PC-9 (cell line): ENCODE data around the gene SH3GL1. TPM values are rescaled to one million over a fixed set of nuclear protein-coding genes. Genes with fewer than 3 reads are reported as not detected.

Experiments
- BruUV-seq: library from RNA; stranded (reverse); fragments of 400-500 nt; replicated peaks from 2 replicates; lab custom pipeline; 2021; lab: Mats Ljungman, UMichigan
- CTCF ChIA-PET: fragments of 300-600 bp; sonication (Branson Sonifier 250); formaldehyde crosslinking; loops from one replicate; lab custom pipeline; 2022; ENCODE audit warnings: antibody characterized with exemption; lab: Charles Lee
- POLR2A ChIA-PET: fragments of 300-600 bp; sonication (Branson Sonifier 250); formaldehyde crosslinking; loops from one replicate; lab custom pipeline; 2022; ENCODE audit warnings: antibody characterized with exemption; ENCODE audit not compliant: unreplicated experiment; lab: Charles Lee
- DNase-seq, 2 experiments: peaks; one replicate each; pipeline versions ENCODE4 v3.0.0 to v3.0.0-alpha.2; 2015 to 2022; ENCODE audit warnings: mixed read lengths in 1 of 2
- H2AFZ ChIP-seq: fragments of 200-600 bp; sonication (generic); 2 replicates; pipeline ENCODE4 v1.8.1; 2017; ENCODE audit warnings: antibody characterized with exemption
- H3F3A ChIP-seq: fragments of 200-600 bp; sonication (generic); 2 replicates; pipeline ENCODE4 v1.8.1; 2017; ENCODE audit warnings: antibody characterized with exemption, mild to moderate bottlenecking, low read depth; ENCODE audit not compliant: insufficient read depth
- H3K27ac ChIP-seq: fragments of 200-600 bp; sonication (generic); 2 replicates; pipeline ENCODE4 v1.6.1; 2016; ENCODE audit warnings: mixed run types
- H3K27me3 ChIP-seq: fragments of 200-600 bp; sonication (generic); 2 replicates; pipeline ENCODE4 v1.6.1; 2016; ENCODE audit warnings: low read depth, mixed run types; ENCODE audit not compliant: insufficient read depth
- H3K36me3 ChIP-seq: fragments of 200-600 bp; sonication (generic); 2 replicates; pipeline ENCODE4 v1.6.1; 2016; ENCODE audit warnings: low read depth, mixed run types
- H3K4me1 ChIP-seq: fragments of 200-600 bp; sonication (generic); replicated peaks from 2 replicates; pipeline ENCODE4 v1.6.1; 2016; ENCODE audit warnings: mixed run types; ENCODE audit not compliant: insufficient read depth
- H3K4me2 ChIP-seq: fragments of 200-600 bp; sonication (generic); 2 replicates; pipeline ENCODE4 v1.6.1; 2017; ENCODE audit warnings: mixed run types
- H3K4me3 ChIP-seq: fragments of 200-600 bp; sonication (generic); 2 replicates; pipeline ENCODE4 v1.6.1; 2016; ENCODE audit warnings: mixed run types
- H3K79me2 ChIP-seq: fragments of 200-600 bp; sonication (generic); 2 replicates; pipeline ENCODE4 v1.6.1; 2017; ENCODE audit warnings: low read depth, mixed run types
- H3K9me2 ChIP-seq: fragments of 200-600 bp; sonication (generic); 2 replicates; pipeline ENCODE4 v1.8.1; 2017; ENCODE audit warnings: mild to moderate bottlenecking; ENCODE audit not compliant: insufficient read depth
- H3K9me3 ChIP-seq: fragments of 200-600 bp; sonication (generic); 2 replicates; pipeline ENCODE4 v1.8.1; 2016; ENCODE audit warnings: low read depth; ENCODE audit not compliant: insufficient read depth
- H4K20me1 ChIP-seq: fragments of 200-600 bp; sonication (generic); 2 replicates; pipeline ENCODE4 v1.8.1; 2017; ENCODE audit not compliant: insufficient read depth
- EZH2 ChIP-seq: fragments of 200-600 bp; sonication (generic); IDR thresholded peaks from 2 replicates; pipeline ENCODE4 v1.8.0; 2017; ENCODE audit warnings: antibody characterized with exemption, low read depth
- intact Hi-C: fragments of 100-400 bp; cut with micrococcal nuclease; formaldehyde crosslinking; loops from one replicate; pipeline ENCODE4 v1.10.0; 2022; ENCODE audit not compliant: unreplicated experiment
- total RNA-seq: library from RNA; stranded (reverse); gene quantifications from 2 replicates; pipeline ENCODE4 v1.2.3, GENCODE V29; 2021
- TF ChIP-seq, protein P1 (sequence below): fragments of 200-600 bp; sonication (generic); conservative IDR thresholded peaks from 2 replicates; pipeline ENCODE4 v1.6.1; 2017; ENCODE audit warnings: mixed run types, antibody characterized with exemption, mild to moderate bottlenecking, moderate library complexity

Gene SH3GL1
- total RNA-seq, 1 experiment from 2014 or later, result 49.2 TPM

DNA sequence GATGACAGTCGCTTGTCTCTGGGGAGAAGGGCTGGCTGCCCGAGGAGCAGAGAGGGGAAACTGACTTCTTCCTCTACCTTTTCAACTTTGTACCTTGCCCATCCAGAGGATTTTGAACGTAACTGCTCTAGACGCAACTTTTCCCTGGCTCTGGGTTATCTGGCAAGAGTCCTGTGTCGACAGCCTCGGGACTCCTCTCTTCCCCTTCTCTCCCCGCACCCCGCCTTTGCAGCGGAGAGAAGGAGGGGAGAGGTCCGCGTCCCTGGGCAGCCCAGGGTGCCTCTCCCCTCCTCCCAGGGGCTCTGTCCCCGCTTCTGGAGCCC lies 574 bp downstream of the SH3GL1 start:
- Histone ChIP-seq H3K4me1 (peaks cover 20% of the 10 kb centered on the region), H4K20me1 (peaks cover 8% of the 10 kb centered on the region; the same call in 1 of the 2 replicates), H3K4me2 (peak overlapping the region; percentile 88), H3K27ac (no peak overlapping the region), H3K4me3 (peak overlapping the region; percentile 89), H3F3A (0 out of 2 replicates have a peak, but pooled peaks cover 6% of the 10 kb centered on the region), H3K9me2 (no peaks in the 10 kb centered on the region), H3K9me3 (no peaks in the 10 kb centered on the region), H3K36me3 (no peaks in the 10 kb centered on the region), H3K27me3 (no peaks in the 10 kb centered on the region), H3K79me2 (peaks cover 62% of the 10 kb centered on the region), H2AFZ (peak overlapping the region; percentile 68)
- intact Hi-C loops, result loop anchor here (1.0 kb wide), 3 partner anchors 24 to 46 kb away; no protein-coding TSS in a partner anchor
- POLR2A ChIA-PET, result interaction anchor here (0.7 kb wide), 1 partner anchor 11 kb away, joined by 4 read pairs; no protein-coding TSS in a partner anchor
- TF ChIP-seq EZH2, result no peak
- TF ChIP-seq, protein P1, sequence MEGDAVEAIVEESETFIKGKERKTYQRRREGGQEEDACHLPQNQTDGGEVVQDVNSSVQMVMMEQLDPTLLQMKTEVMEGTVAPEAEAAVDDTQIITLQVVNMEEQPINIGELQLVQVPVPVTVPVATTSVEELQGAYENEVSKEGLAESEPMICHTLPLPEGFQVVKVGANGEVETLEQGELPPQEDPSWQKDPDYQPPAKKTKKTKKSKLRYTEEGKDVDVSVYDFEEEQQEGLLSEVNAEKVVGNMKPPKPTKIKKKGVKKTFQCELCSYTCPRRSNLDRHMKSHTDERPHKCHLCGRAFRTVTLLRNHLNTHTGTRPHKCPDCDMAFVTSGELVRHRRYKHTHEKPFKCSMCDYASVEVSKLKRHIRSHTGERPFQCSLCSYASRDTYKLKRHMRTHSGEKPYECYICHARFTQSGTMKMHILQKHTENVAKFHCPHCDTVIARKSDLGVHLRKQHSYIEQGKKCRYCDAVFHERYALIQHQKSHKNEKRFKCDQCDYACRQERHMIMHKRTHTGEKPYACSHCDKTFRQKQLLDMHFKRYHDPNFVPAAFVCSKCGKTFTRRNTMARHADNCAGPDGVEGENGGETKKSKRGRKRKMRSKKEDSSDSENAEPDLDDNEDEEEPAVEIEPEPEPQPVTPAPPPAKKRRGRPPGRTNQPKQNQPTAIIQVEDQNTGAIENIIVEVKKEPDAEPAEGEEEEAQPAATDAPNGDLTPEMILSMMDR, result no peak
- no peak for DNase-seq
- no TSS peak for BruUV-seq
- CTCF ChIA-PET, result interaction anchor here (0.6 kb wide), 1 partner anchor 103 kb away, joined by 11 read pairs; no protein-coding TSS in a partner anchor

DNA sequence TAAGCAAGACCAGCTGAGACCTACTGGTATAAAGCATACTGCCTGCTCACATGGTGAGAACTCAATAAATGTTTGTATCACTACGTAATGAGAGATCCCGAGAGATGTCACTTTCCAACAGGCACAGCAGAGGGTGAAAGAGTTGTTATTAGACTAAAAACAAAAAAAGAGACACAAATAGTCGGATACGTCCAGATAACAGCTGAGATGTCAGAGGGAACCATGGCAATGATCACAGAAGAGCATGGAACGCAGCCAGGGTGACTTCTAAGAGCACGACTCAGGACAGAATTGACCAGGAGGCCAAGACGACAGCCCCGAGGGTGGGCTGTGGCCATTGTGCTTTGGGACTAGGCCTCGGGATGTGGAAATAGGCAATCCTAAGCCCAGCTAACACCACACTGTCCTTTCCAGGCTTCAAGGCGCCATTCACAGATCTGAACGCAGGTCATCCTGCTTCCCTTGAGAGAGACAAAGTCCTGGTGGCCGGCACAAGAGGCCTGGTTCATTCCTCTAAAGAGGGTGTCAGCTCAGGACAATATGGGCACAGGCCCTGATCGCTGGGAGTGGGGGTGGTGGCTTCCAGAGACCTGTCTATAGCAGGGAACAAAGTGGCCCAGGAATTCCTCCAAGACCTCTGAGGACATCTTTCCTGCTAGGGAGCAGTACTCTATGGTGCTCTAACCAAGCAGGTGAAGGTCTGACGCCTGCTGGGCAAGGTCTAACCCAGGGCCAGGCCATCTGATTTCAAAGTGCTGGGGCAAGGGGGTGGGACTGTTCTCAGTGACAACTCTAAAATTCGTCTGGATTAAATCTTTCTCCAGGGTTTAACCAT lies 3.2 kb downstream of the SH3GL1 start:
- TF ChIP-seq EZH2, result no peak
- POLR2A ChIA-PET, result no interaction called here
- intact Hi-C loops, result no loop called here
- 0 out of 2 replicates have a peak, but pooled peaks cover 6% of the 10 kb centered on the region for H3F3A ChIP-seq
- H3K9me2 ChIP-seq, result no peaks in the 10 kb centered on the region
- H4K20me1 ChIP-seq, result peaks cover 8% of the 10 kb centered on the region
- CTCF ChIA-PET, result no interaction called here
- no peaks in the 10 kb centered on the region for H3K27me3 ChIP-seq
- H3K9me3 ChIP-seq, result no peaks in the 10 kb centered on the region
- peaks cover 9% of the 10 kb centered on the region for H3K4me1 ChIP-seq
- no peak overlapping the region for H3K4me2 ChIP-seq
- H3K27ac ChIP-seq, result no peak overlapping the region
- no peak overlapping the region for H3K4me3 ChIP-seq
- peaks cover 48% of the 10 kb centered on the region for H3K79me2 ChIP-seq
- no peak overlapping the region for H2AFZ ChIP-seq
- no TSS peak for BruUV-seq
- DNase-seq, result no peak
- no peaks in the 10 kb centered on the region for H3K36me3 ChIP-seq

DNA sequence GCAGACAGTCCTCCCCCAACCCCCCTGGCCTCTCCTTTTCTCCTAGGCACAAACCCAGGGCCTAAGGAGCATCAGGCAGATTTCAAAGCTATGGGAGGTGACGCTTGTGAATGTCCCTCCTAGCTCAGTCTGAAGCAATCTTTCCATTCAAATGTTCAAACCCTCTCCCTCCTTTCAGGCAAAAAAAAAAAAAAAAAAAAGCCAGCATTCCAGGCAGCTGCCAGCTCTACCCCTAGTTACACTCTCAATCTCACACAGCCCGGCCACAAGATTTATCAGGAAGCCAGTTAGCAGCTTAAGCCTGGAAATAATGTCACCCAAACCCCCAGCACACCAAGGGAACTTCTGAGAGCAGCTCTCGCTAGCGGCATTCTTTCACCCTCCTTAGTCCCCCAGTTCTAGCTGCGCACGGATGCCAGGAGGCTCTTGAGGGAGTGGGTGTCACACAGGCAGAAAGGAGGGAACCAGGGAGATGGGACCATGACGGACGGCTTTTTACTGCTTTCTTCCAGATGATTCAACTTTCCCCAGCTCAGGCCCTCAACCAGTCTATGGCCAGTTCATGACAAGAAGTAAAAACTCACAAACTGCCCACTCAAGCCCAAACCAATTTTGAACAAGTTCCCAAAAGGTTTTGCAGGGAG lies 6.3 kb downstream of the SH3GL1 start:
- no peak for DNase-seq
- TF ChIP-seq, protein P1, result no peak
- TF ChIP-seq EZH2, result no peak
- H3K4me3 ChIP-seq, result no peak overlapping the region
- peaks cover 40% of the 10 kb centered on the region for H3K79me2 ChIP-seq
- H3K27me3 ChIP-seq, result no peaks in the 10 kb centered on the region
- no peak overlapping the region for H2AFZ ChIP-seq
- H3K9me3 ChIP-seq, result no peaks in the 10 kb centered on the region
- H3K9me2 ChIP-seq, result no peaks in the 10 kb centered on the region
- peaks cover under 1% of the 10 kb centered on the region; the same call in 1 of the 2 replicates for H3F3A ChIP-seq
- ChIA-PET POLR2A (no interaction called here), CTCF (interaction anchor here (0.5 to 0.6 kb wide), 2 partner anchors 12 to 235 kb away, joined by 3 to 4 read pairs; no protein-coding TSS in a partner anchor)
- no peaks in the 10 kb centered on the region for H3K36me3 ChIP-seq
- no peak overlapping the region for H3K27ac ChIP-seq
- intact Hi-C loops, result no loop called here
- H4K20me1 ChIP-seq, result peaks cover 10% of the 10 kb centered on the region
- peaks cover 6% of the 10 kb centered on the region for H3K4me1 ChIP-seq
- no peak overlapping the region for H3K4me2 ChIP-seq
- BruUV-seq, result no TSS peak
